GM12801 (cell line): ENCODE results near the gene IRX3.

ENCODE experiments used
- CTCF ChIP-seq: IDR thresholded peaks from one replicate; pipeline ENCODE4 v1.5.1; 2011; ENCODE audit warnings: control low read depth; ENCODE audit not compliant: insufficient read length; ENCODE audit errors: extremely low read depth

Gene IRX3

GRCh38 chr16:54289945-54290832 lies 3.6 kb upstream of the IRX3 start:
- TF ChIP-seq CTCF = no peak

- TF ChIP-seq CTCF = no peak
Observed at GRCh38 chr16:54289242-54289944, 2.8 kb upstream of the IRX3 start.

- TF ChIP-seq CTCF = no peak
Observed at GRCh38 chr16:54288835-54289241, 2.3 kb upstream of the IRX3 start.

GRCh38 chr16:54288030-54288834 lies 1.6 kb upstream of the IRX3 start:
- no peak for TF ChIP-seq CTCF

- TF ChIP-seq CTCF = no peak
Observed at GRCh38 chr16:54287131-54288029, 793 bp upstream of the IRX3 start.

GRCh38 chr16:54286090-54286365 lies 559 bp downstream of the IRX3 start:
- no peak for TF ChIP-seq CTCF
